CD4-positive, CD25-positive, alpha-beta regulatory T cell (primary cell): ENCODE data around the gene ME3. TPM values are rescaled to one million over a fixed set of nuclear protein-coding genes. Genes with fewer than 3 reads are reported as not detected.

Source experiments
- ATAC-seq, 2 donors: fragments of 150-1000 bp; cut with Tn5 transposase; one replicate each; pipeline ENCODE4 v1.10.0; 2021; ENCODE audit warnings: low read depth in 2 of 2, moderate number of reproducible peaks in 2 of 2, moderate library complexity in 1 of 2
- DNase-seq, 3 donors: peaks; one replicate each; pipeline versions ENCODE4 v3.0.0 to v3.0.0-alpha.2; 2012 to 2022; ENCODE audit warnings: mixed read lengths in 1 of 3
- H3K27ac ChIP-seq: one replicate; pipeline ENCODE4 v1.7.0; 2013; ENCODE audit warnings: mild to moderate bottlenecking, low read length; ENCODE audit not compliant: insufficient read depth, poor library complexity, severe bottlenecking
- H3K27me3 ChIP-seq: one replicate; pipeline ENCODE4 v1.7.0; 2013; ENCODE audit warnings: low read length; ENCODE audit not compliant: control insufficient read depth, insufficient read depth
- H3K36me3 ChIP-seq: one replicate; pipeline ENCODE4 v1.7.0; 2013; ENCODE audit warnings: mild to moderate bottlenecking, low read length, moderate library complexity; ENCODE audit not compliant: control insufficient read depth, insufficient read depth
- H3K4me1 ChIP-seq: 2 replicates; pipeline ENCODE4 v1.7.0; 2013; ENCODE audit warnings: mild to moderate bottlenecking, low read length; ENCODE audit not compliant: insufficient read depth, control insufficient read depth, poor library complexity, severe bottlenecking
- H3K4me3 ChIP-seq: one replicate; pipeline ENCODE4 v1.7.0; 2013; ENCODE audit warnings: low read depth, mild to moderate bottlenecking, low read length, moderate library complexity
- H3K9me3 ChIP-seq, 2 experiments: 1 replicate in 1 of 2; 2 replicates in 1 of 2; pipeline ENCODE4 v1.7.0; 2013; ENCODE audit warnings: low read length in 2 of 2, mild to moderate bottlenecking in 1 of 2, moderate library complexity in 1 of 2; ENCODE audit not compliant: control insufficient read depth in 2 of 2
- H3K27ac Mint-ChIP-seq, 3 donors: one replicate each; pipeline ENCODE4 v1.8.0; 2020 to 2022; ENCODE audit warnings: mild to moderate bottlenecking in 3 of 3, mixed read lengths in 3 of 3, moderate library complexity in 2 of 3
- H3K27me3 Mint-ChIP-seq: one replicate; pipeline ENCODE4 v1.8.0; 2022; ENCODE audit warnings: mild to moderate bottlenecking, mixed read lengths
- H3K36me3 Mint-ChIP-seq: one replicate; pipeline ENCODE4 v1.8.0; 2020; ENCODE audit warnings: mixed read lengths
- H3K4me1 Mint-ChIP-seq, 4 donors: one replicate each; pipeline ENCODE4 v1.8.0; 2020 to 2022; ENCODE audit warnings: mixed read lengths in 4 of 4, mild to moderate bottlenecking in 1 of 4
- H3K4me3 Mint-ChIP-seq, 4 donors: one replicate each; pipeline ENCODE4 v1.8.0; 2020 to 2022; ENCODE audit warnings: mild to moderate bottlenecking in 4 of 4, mixed read lengths in 4 of 4, moderate library complexity in 3 of 4
- H3K9me3 Mint-ChIP-seq, 7 donors: one replicate each; pipeline ENCODE4 v1.8.0; 2020 to 2022; ENCODE audit warnings: mixed read lengths in 7 of 7, mild to moderate bottlenecking in 3 of 7, moderate library complexity in 2 of 7
- polyA plus RNA-seq, 4 donors: library from polyadenylated mRNA; unstranded; fragments of 300-500 nt; fragmentation: Illumina TruSeq; gene quantifications; one replicate each; pipeline ENCODE4 v1.2.3, GENCODE V29; 2021
- total RNA-seq: library from RNA; stranded (reverse); gene quantifications from one replicate; pipeline ENCODE4 v1.2.3, GENCODE V29; 2022

Gene ME3
- total and polyA plus RNA-seq, 5 donors from 2014 or later = 0.18 to 1.4 (median 0.38) TPM; not detected in 2

GRCh38 chr11:86589856-86590589 lies 82.4 kb downstream of the ME3 start:
- ATAC-seq (no peak), DNase-seq (no peak)
- no peaks in the 10 kb centered on the region for H3K27me3 Mint-ChIP-seq
- H3K36me3 Mint-ChIP-seq = no peaks in the 10 kb centered on the region
- Histone ChIP-seq H3K9me3 (no peaks in the 10 kb centered on the region), H3K4me3 (no peak overlapping the region), H3K36me3 (no peaks in the 10 kb centered on the region), H3K4me1 (no peaks in the 10 kb centered on the region), H3K27me3 (no peaks in the 10 kb centered on the region), H3K27ac (no peak overlapping the region)
- peaks cover 0 to 16% (median 11%) of the 10 kb centered on the region in 4 donors for H3K4me1 Mint-ChIP-seq
- H3K27ac Mint-ChIP-seq = no peak overlapping the region
- H3K4me3 Mint-ChIP-seq = no peak overlapping the region
- H3K9me3 Mint-ChIP-seq = peaks cover 0 to 2% (median 0%) of the 10 kb centered on the region in 7 donors

- H3K36me3 Mint-ChIP-seq = no peaks in the 10 kb centered on the region
- H3K4me1 Mint-ChIP-seq = peaks cover 0 to 16% (median 11%) of the 10 kb centered on the region in 4 donors
- no peak for ATAC-seq
- DNase-seq = no peak
- no peaks in the 10 kb centered on the region for H3K9me3 Mint-ChIP-seq
- Histone ChIP-seq H3K36me3 (no peaks in the 10 kb centered on the region), H3K4me1 (no peaks in the 10 kb centered on the region), H3K9me3 (no peaks in the 10 kb centered on the region), H3K27ac (no peak overlapping the region), H3K27me3 (no peaks in the 10 kb centered on the region), H3K4me3 (no peak overlapping the region)
- no peaks in the 10 kb centered on the region for H3K27me3 Mint-ChIP-seq
- H3K4me3 Mint-ChIP-seq = no peak overlapping the region
- no peak overlapping the region for H3K27ac Mint-ChIP-seq
Observed at GRCh38 chr11:86589204-86589603, 83.2 kb downstream of the ME3 start.

- no peak overlapping the region for H3K4me3 Mint-ChIP-seq
- no peaks in the 10 kb centered on the region for H3K9me3 ChIP-seq
- peaks cover 0 to 15% (median 10%) of the 10 kb centered on the region in 4 donors for H3K4me1 Mint-ChIP-seq
- H3K4me3 ChIP-seq = no peak overlapping the region
- DNase-seq (no peak), ATAC-seq (no peak)
- no peak overlapping the region for H3K27ac Mint-ChIP-seq
- H3K9me3 Mint-ChIP-seq = no peaks in the 10 kb centered on the region
- no peaks in the 10 kb centered on the region for H3K27me3 Mint-ChIP-seq
- H3K27ac ChIP-seq = no peak overlapping the region
- no peaks in the 10 kb centered on the region for H3K36me3 ChIP-seq
- H3K36me3 Mint-ChIP-seq = no peaks in the 10 kb centered on the region
- H3K27me3 ChIP-seq = no peaks in the 10 kb centered on the region
- no peaks in the 10 kb centered on the region for H3K4me1 ChIP-seq
Observed at GRCh38 chr11:86588566-86589090, 83.8 kb downstream of the ME3 start.

- Histone ChIP-seq H3K9me3 (no peaks in the 10 kb centered on the region), H3K4me1 (no peaks in the 10 kb centered on the region), H3K27ac (no peak overlapping the region), H3K4me3 (no peak overlapping the region), H3K27me3 (no peaks in the 10 kb centered on the region), H3K36me3 (no peaks in the 10 kb centered on the region)
- Mint-ChIP-seq H3K27me3 (no peaks in the 10 kb centered on the region), H3K4me1 (peaks cover 0 to 6% (median 2%) of the 10 kb centered on the region in 4 donors), H3K36me3 (no peaks in the 10 kb centered on the region), H3K27ac (no peak overlapping the region), H3K4me3 (no peak overlapping the region), H3K9me3 (no peaks in the 10 kb centered on the region)
- DNase-seq (no peak), ATAC-seq (no peak)
Observed at GRCh38 chr11:86587264-86588193, 84.9 kb downstream of the ME3 start.

- no peak overlapping the region for H3K4me3 Mint-ChIP-seq
- no peak for DNase-seq
- no peaks in the 10 kb centered on the region for H3K9me3 Mint-ChIP-seq
- no peak overlapping the region for H3K4me3 ChIP-seq
- H3K4me1 ChIP-seq = no peaks in the 10 kb centered on the region
- H3K36me3 ChIP-seq = no peaks in the 10 kb centered on the region
- H3K27ac Mint-ChIP-seq = no peak overlapping the region
- no peak overlapping the region for H3K27ac ChIP-seq
- H3K27me3 Mint-ChIP-seq = peaks cover 6% of the 10 kb centered on the region
- H3K4me1 Mint-ChIP-seq = peaks cover 0 to 3% (median 0%) of the 10 kb centered on the region in 4 donors
- no peak for ATAC-seq
- H3K27me3 ChIP-seq = no peaks in the 10 kb centered on the region
- no peaks in the 10 kb centered on the region for H3K9me3 ChIP-seq
- H3K36me3 Mint-ChIP-seq = no peaks in the 10 kb centered on the region
Observed at GRCh38 chr11:86586307-86586706, 86.1 kb downstream of the ME3 start.

GRCh38 chr11:86582898-86583297 lies 89.5 kb downstream of the ME3 start:
- H3K27me3 Mint-ChIP-seq = peaks cover 6% of the 10 kb centered on the region
- no peak overlapping the region for H3K4me3 ChIP-seq
- no peak overlapping the region for H3K4me3 Mint-ChIP-seq
- no peaks in the 10 kb centered on the region for H3K27me3 ChIP-seq
- H3K36me3 Mint-ChIP-seq = no peaks in the 10 kb centered on the region
- H3K36me3 ChIP-seq = no peaks in the 10 kb centered on the region
- no peaks in the 10 kb centered on the region for H3K4me1 ChIP-seq
- H3K27ac Mint-ChIP-seq = no peak overlapping the region
- no peaks in the 10 kb centered on the region for H3K4me1 Mint-ChIP-seq
- H3K9me3 Mint-ChIP-seq = no peaks in the 10 kb centered on the region
- DNase-seq = no peak
- H3K9me3 ChIP-seq = no peaks in the 10 kb centered on the region
- no peak for ATAC-seq
- H3K27ac ChIP-seq = no peak overlapping the region

GRCh38 chr11:86580535-86580934 lies 91.9 kb downstream of the ME3 start:
- no peaks in the 10 kb centered on the region for H3K4me1 Mint-ChIP-seq
- ATAC-seq = no peak

More at GRCh38 chr11:86580535-86580934, 91.9 kb downstream of the ME3 start:
- H3K4me3 Mint-ChIP-seq = no peak overlapping the region
- H3K36me3 Mint-ChIP-seq = no peaks in the 10 kb centered on the region
- DNase-seq = no peak
- no peak overlapping the region for H3K4me3 ChIP-seq
- H3K27me3 Mint-ChIP-seq = peaks cover 6% of the 10 kb centered on the region
- no peaks in the 10 kb centered on the region for H3K4me1 ChIP-seq
- H3K9me3 ChIP-seq = no peaks in the 10 kb centered on the region
- no peak overlapping the region for H3K27ac ChIP-seq
- no peaks in the 10 kb centered on the region for H3K27me3 ChIP-seq
- no peaks in the 10 kb centered on the region for H3K9me3 Mint-ChIP-seq
- H3K36me3 ChIP-seq = no peaks in the 10 kb centered on the region
- no peak overlapping the region for H3K27ac Mint-ChIP-seq
